ENCODE data around the gene SLC31A1.
"Not testable (repeated sequence)": the region's sequence is repeated elsewhere in the genome, so short reads cannot be mapped to it uniquely, and the experiment has no call there.

DNA sequence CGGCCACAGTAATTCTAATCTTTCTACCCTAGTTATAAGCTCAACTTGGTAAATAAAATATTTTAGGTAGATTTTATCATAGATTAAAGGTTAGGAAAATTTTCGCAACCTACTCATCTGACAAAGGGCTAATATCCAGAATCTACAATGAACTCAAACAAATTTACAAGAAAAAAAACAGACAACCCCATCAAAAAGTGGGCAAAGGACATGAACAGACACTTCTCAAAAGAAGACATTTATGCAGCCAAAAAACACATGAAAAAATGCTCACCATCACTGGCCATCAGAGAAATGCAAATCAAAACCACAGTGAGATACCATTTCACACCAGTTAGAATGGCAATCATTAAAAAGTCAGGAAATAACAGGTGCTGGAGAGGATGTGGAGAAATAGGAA is 28.3 kb downstream of the SLC31A1 start:
- TF ChIP-seq CTCF, POLR2A (IDR thresholded peaks at IDR 0.05): not testable (repeated sequence)

Data from Peyer's patch (tissue), 4 donors.